ENCODE data around the gene PRSS57.
"Not testable (repeated sequence)": the region's sequence is repeated elsewhere in the genome, so short reads cannot be mapped to it uniquely, and the experiment has no call there.

Gene PRSS57

GRCh38 chr19:732148-733069 is 37.2 kb upstream of the PRSS57 start:
- no peak for TF ChIP-seq CTCF (IDR thresholded peaks at IDR 0.05; ENCODE audit: poor library complexity, severe bottlenecking)
- H3K27me3 ChIP-seq (ENCODE audit: insufficient read depth, poor library complexity, severe bottlenecking): no peaks in the 10 kb centered on the region

GRCh38 chr19:731000-731399 is 35.7 kb upstream of the PRSS57 start:
- Histone ChIP-seq H3K4me1 (ENCODE audit: insufficient read depth, poor library complexity, severe bottlenecking) (no peaks in the 10 kb centered on the region), H3K4me3 (ENCODE audit: severe bottlenecking) (no peak overlapping the region), H3K36me3 (ENCODE audit: low read depth) (no peaks in the 10 kb centered on the region), H3K27me3 (ENCODE audit: insufficient read depth, poor library complexity, severe bottlenecking) (no peaks in the 10 kb centered on the region), H3K27ac (ENCODE audit: poor library complexity, severe bottlenecking) (no peak overlapping the region), H3K9me3 (ENCODE audit: severe bottlenecking) (no peaks in the 10 kb centered on the region)
- ATAC-seq (ENCODE audit: low read depth) (no peak), DNase-seq (ENCODE audit: low spot score) (no peak)
- no peak for TF ChIP-seq CTCF (IDR thresholded peaks at IDR 0.05; ENCODE audit: poor library complexity, severe bottlenecking)

More at GRCh38 chr19:732148-733069, 37.2 kb upstream of the PRSS57 start:
- ATAC-seq (ENCODE audit: low read depth): no peak
- H3K36me3 ChIP-seq (ENCODE audit: low read depth): no peaks in the 10 kb centered on the region
- no peak overlapping the region for H3K4me3 ChIP-seq (ENCODE audit: severe bottlenecking)
- DNase-seq (ENCODE audit: low spot score): no peak
- no peaks in the 10 kb centered on the region for H3K9me3 ChIP-seq (ENCODE audit: severe bottlenecking)
- no peaks in the 10 kb centered on the region for H3K4me1 ChIP-seq (ENCODE audit: insufficient read depth, poor library complexity, severe bottlenecking)
- H3K27ac ChIP-seq (ENCODE audit: poor library complexity, severe bottlenecking): no peak overlapping the region

GRCh38 chr19:729965-730668 is 34.9 kb upstream of the PRSS57 start:
- TF ChIP-seq CTCF (IDR thresholded peaks at IDR 0.05; ENCODE audit: poor library complexity, severe bottlenecking): no peak
- no peaks in the 10 kb centered on the region for H3K4me1 ChIP-seq (ENCODE audit: insufficient read depth, poor library complexity, severe bottlenecking)
- no peak overlapping the region for H3K27ac ChIP-seq (ENCODE audit: poor library complexity, severe bottlenecking)
- no peak overlapping the region for H3K4me3 ChIP-seq (ENCODE audit: severe bottlenecking)
- no peaks in the 10 kb centered on the region for H3K36me3 ChIP-seq (ENCODE audit: low read depth)
- H3K9me3 ChIP-seq (ENCODE audit: severe bottlenecking): no peaks in the 10 kb centered on the region
- H3K27me3 ChIP-seq (ENCODE audit: insufficient read depth, poor library complexity, severe bottlenecking): no peaks in the 10 kb centered on the region
- DNase-seq (ENCODE audit: low spot score): no peak
- no peak for ATAC-seq (ENCODE audit: low read depth)

- H3K4me1 ChIP-seq (ENCODE audit: insufficient read depth, poor library complexity, severe bottlenecking); H3K27ac ChIP-seq (ENCODE audit: poor library complexity, severe bottlenecking); DNase-seq (ENCODE audit: low spot score); H3K36me3 ChIP-seq (ENCODE audit: low read depth); H3K4me3 ChIP-seq (ENCODE audit: severe bottlenecking); H3K9me3 ChIP-seq (ENCODE audit: severe bottlenecking); ATAC-seq (ENCODE audit: low read depth); H3K27me3 ChIP-seq (ENCODE audit: insufficient read depth, poor library complexity, severe bottlenecking): not testable (repeated sequence)
Measured at GRCh38 chr19:729564-729963, 34.3 kb upstream of the PRSS57 start.

- no peak overlapping the region for H3K27ac ChIP-seq (ENCODE audit: poor library complexity, severe bottlenecking)
- DNase-seq (ENCODE audit: low spot score) (no peak), ATAC-seq (ENCODE audit: low read depth) (no peak)
- H3K4me3 ChIP-seq (ENCODE audit: severe bottlenecking): no peak overlapping the region
- H3K27me3 ChIP-seq (ENCODE audit: insufficient read depth, poor library complexity, severe bottlenecking): no peaks in the 10 kb centered on the region
- TF ChIP-seq CTCF (IDR thresholded peaks at IDR 0.05; ENCODE audit: poor library complexity, severe bottlenecking): no peak
- H3K36me3 ChIP-seq (ENCODE audit: low read depth): no peaks in the 10 kb centered on the region
- no peaks in the 10 kb centered on the region for H3K4me1 ChIP-seq (ENCODE audit: insufficient read depth, poor library complexity, severe bottlenecking)
- no peaks in the 10 kb centered on the region for H3K9me3 ChIP-seq (ENCODE audit: severe bottlenecking)
Measured at GRCh38 chr19:728011-728410, 32.8 kb upstream of the PRSS57 start.

All from RWPE2 (cell line).